DMS79 treated with DMSO at 0.1 percent for 48 hours (cell line): ENCODE results near the gene ARHGEF19.
A peak's percentile ranks its signal among the peaks of the same experiment; 100 is the strongest.
"Not testable (repeated sequence)": the region's sequence is repeated elsewhere in the genome, so short reads cannot be mapped to it uniquely, and the experiment has no call there.

Experiments
- DNase-seq: peaks from one replicate; lab custom pipeline; 2025; lab: John Stamatoyannopoulos, UW

Gene ARHGEF19

DNA sequence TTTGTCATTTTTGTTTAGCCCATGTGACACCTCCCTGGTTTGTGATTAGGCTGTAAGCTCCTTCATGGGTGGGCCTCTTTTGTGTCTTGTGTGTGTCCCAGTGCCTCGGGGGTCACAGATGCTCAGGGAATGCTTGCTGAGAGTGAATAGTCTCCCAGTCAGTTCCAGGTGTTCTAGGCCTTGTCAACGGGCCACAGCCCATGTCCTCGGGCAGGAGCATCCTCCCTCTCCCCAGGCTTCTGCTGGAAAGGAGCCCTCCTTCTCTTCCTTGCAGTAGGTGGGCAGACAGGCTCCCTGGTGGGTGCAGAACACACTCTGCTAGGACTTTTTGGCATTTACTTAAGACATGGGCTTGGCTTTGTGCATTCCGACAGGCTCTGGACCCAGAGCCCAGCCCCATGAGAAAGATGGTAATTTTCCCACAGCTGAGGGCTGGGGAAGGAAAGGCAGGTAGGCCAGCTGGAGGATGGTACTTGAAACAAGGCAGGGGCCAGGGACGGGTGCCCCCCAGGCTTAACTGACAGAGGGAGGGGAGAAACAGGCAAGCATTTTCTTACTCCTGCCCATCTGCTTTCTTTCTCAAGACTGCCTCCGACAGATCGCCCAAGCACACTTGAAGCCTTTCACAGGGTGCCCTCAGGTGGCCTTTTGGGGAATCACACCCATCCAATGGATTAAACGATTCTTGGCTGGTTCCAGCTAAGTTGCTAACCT is 31.6 kb upstream of the ARHGEF19 start:
- DNase-seq = peak; percentile 82

DNA sequence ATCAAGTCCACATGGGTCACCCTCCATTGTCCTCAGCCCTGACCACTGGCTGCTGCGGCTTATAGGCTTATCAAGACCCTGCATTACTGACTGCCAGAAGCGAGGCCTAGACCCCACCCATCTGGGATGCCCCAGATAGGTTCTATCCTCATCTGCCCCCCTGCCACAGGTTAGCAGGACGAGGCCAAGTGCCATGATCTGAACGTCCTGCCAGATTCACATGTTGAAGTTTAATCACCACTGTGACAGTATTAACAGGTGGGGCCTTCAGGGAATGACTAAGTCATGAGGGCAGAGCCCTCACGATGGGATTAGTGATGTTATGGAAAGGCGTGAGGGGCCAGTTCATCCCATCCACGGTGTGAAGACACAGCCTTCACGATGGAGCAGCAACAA is 30.8 kb upstream of the ARHGEF19 start:
- DNase-seq = no peak

DNA sequence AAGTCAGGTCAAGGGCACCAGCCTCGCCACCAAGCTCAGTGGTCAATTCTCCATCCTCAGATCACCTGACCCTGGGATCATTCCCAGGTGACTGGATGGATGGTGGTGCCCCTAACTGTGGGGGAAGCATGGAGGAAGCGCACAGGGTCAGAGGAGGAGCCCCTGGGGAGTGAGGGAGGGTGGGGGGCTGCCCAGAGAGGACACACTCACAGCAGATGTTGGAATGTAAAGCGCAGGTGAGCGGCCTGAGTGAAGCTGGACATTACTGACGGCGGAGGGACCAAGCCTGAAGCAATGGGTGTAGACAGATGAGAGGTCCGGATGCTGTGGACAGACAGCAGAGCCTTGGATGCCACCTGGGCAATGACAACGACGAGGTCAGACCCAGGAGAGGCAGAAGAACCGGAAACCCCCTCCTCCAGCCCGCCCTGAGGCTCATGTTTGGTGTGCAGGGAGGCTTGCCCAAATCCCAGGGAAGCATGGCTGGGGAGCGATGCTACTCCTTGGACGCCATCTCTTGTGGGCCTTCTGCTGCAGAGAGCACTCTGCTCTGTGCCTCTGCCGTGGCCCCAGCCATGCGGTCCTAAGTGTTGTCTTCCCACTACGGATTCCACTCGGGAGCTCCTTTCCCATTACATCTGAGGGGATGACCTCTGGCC is 30.2 kb upstream of the ARHGEF19 start:
- no peak for DNase-seq

DNA sequence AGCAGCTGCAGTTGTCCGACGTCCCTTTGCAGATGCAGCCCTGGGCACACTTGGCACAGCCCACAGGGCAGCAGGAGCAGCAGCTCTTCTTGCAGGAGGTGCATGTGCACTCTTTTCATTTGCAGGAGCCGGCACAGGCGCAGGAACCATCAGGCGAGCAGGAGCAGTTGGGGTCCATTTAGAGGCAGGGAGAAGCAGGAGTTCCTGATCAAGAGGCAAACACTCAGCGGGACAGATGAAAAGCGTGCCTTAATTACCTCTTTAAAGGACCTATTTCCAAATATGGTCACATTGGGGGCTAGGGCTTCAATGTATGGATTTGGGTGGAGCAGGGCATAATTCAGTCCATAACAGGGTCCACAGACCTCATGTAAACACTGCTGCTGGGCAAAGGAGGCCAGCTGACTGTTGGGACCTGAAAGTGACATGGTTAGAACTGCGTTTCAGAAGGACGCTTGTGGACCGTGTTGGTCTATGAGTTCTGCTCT is 28.8 kb upstream of the ARHGEF19 start:
- DNase-seq = peak; percentile 60

DNA sequence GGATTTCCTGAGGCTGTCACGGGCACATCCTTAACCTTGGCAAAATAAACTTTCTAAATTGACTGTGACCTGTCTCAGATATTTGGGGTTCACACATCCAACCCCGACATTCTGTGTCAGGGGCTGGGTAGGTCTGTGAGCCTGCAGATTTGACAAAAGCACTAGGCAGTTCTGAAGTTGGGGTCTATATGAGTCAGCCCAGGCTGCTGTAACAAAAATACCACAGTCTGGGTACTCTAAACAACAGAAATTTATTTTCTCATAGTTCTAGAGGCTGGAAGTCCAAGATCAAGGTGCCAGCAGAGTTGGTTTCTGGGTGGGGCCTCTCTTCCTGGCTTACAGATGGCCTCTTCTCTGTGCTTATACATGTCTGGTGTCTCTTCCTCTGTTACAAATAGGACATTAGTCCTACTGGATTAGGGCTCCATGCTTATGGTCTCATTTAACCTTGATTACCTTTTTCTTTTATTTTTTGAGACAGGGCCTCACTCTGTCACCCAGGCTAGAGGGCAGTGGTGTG is 27.6 kb upstream of the ARHGEF19 start:
- DNase-seq = no peak

DNA sequence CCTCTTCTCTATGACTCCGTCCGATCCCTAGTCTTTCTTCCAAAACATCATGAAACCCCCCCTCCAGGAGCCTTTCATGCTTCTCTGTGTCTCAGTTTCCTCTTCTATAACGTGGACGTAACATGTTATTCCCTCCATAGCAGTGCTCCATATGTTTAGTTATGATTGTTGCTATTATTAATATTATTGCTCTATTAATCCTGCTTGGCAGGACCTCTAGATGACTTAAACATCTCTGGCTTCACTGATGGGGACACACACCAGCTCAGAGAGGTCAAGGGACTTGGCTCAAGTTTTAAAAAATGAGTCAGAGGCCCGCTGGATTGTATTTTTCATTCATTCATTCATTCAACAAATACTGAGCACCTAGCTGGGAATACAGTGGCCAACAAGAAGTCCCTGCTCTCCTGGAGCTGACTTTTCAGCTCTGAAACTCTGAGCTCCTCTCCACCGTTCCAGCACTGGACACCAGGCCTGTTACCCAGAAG is 24.9 kb upstream of the ARHGEF19 start:
- DNase-seq = no peak

DNA sequence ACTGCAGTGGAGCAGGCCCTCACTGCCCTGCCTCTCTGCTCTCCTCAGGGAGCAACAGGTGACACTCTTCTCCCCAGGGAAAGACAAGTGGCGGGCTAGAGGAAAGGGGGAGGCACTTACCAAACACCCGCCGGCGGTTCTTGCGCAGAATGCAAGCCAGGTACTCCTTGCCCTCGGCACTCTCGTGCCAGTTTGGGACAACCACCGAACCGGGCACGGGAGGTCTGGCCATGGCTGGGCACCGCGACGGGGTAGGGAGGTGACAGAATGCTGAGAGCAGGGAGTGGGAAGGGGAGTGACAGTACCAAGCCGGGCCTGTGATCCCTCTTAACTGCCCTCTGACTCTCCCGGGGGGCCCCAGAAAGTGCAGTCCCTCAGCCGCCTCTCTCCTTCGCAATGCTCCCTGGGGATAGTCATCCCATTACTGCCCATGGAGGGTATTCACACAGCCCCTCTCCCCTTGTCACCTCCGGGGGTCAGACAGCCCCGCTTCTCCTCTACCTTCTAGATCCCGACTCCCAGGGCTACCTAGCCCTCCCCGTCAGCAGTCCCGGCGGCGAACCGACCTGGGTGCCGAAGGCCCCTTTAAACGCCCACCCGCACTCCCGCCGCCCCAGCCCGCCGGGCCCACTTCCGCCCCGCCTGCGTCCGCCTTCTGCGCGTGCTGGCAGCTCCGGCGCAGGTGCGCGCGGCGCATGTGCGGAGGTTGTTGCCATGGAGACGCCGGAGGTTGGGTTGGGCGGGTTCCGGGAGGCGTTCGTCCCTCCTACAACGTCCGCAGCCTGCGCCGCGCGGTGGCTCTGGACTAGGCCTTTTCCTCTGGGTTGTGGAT is 24.3 kb upstream of the ARHGEF19 start, which contains the start of gene CPLANE2:
CPLANE2 (minus strand) TSS at position 673 of the 832 bp plus-strand sequence; CDS start at position 232, 441 bp downstream.
- DNase-seq = peak; percentile 95

DNA sequence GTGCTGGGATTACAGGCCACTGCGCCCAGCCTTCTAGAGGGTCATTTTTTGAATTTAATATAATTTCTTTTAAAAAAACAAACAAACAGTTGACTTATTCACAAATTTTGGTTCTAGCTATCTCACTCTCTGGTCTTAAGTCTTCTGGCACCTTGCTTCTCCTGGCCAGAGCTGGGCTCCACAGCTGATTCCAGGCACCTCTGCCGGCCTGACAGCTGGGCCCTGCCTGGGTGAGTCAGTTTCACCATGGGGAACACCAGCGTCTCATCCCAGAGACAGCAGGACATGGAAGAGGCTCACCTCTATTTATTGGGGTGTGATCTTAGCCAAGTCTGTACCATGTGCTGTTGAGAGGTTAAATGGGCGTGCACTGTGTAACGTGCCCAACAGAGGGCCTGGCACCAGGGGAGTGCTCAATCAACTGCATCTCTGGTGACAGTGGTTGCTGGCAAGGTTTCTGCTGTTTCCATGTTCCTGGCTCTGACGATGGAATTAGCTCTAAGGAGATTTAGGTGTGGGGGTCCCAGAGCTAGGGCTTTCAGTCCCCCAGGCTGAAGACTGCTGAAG is 23.6 kb upstream of the ARHGEF19 start:
- DNase-seq = peak; percentile 77

DNA sequence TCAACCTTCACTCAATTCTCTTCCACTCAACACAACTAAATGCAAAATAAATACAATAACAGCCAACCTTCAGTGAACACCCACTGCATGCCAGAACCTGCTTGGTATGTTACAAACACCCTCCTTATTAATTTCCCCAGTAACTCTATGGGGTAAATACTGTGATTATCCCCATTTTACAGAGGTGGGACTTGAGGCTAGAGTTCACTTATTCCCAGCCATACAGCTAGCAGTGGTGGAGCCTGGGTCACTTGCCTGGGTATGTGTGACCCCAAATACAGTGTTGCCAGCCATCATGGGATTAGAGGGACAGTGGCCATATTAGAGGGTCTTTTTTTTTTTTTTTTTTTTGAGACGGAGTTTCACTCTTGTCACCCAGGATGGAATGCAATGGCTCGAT is 22.9 kb upstream of the ARHGEF19 start:
- no peak for DNase-seq

DNA sequence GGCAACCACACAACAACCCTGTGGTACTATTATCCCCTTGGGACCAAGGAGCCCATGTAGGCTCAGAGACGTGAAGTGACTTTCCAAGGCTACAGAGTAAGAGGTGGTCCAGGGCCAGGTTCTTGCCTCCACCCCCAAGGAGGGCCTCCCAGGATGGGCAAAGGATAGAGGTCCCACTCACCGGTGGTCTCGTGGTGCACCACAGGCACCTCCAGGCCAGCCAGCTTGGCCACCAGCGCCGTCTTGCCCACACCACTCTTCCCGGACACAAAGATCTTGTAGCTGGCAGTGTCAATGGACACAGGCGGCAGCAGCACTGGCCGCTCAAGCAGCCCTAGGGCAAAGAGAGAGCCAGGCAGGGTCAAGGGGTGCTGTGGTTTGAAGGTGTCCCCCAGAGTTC is 21.0 kb upstream of the ARHGEF19 start:
- no peak for DNase-seq

DNA sequence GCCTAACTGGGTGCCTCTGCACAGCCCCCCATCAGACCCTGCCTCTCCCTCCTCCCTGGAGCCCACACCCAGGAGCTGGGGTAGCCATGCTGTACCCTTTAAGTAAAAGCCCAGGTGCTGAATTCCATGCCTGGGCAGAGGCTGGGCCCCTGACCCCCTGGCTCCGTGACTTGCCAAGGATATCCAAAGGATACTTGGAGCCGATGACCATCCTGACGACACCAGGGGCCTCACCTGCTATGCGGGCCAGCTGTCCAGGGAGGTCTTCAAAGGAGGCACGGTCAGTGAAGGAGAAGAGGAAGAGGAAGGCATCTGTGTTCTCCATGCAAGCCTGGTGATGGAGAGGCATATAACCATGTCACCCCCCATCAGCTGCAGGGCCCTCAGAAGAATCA is 19.9 kb upstream of the ARHGEF19 start:
- DNase-seq = no peak

DNA sequence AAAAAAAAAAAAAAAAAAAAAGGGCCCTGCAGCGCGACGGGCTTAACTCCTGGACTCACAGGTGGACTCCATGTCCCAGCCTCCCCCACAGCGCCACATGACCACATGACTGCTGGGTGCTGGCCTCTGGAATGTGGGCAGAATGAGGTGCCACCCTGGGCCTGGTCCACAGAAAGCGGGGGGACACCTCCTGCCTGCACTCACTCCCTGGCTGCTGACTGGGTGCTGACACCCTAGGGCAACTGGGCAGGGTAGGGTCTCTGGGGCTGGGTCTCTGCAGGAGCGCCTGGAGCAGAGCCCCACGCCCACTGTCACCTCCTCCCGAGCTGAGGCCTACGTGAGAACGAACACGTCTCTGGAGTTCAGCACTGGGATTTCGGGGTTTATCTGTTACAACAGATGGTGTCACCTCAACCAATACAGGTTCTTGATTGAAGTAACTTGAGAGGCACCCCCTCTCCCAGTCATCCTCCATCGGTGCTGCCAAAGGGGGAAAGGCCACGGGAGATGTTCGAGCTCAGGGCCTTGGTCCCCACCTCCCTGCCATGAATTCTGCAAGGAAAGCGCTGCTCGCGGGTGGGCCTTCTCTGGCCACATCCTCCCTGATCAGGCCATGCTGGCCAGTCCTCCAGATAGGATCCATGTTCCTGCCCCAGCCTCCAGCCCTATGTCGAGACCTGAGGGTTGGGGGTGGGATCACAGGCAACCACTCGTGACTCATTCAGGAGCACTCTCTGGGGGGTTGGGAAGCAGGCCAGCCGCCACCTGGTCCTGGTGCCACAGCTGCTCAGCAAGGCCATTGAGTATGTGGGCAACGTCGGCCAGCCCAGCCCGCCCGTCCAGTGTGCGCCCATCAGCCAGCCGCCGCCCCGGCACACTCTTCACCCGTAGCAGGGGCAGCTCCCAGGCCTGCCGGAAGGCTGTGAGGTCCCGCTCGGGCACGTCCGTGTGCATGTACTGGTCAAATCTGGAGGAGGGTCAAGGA is 19.2 kb upstream of the ARHGEF19 start:
- DNase-seq = no peak

DNA sequence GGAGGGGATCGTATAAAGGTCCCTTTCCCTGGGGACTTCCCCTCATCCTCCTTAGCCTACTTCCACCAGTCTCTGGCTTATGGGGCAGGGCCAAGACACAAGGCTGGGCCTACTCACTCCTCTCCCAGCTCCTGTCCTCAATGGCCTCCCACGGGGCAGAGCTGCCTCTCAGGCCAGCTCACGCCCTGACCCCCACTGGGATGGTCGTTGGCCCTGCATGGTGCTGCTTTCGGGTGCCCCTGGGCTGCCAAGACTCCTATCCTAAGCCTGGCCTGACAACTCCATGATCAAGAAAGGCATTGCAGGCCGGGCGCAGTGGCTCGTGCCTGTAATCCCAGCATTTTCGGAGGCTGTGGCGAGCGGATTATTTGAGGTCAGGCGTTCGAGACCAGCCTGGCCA is 18.3 kb upstream of the ARHGEF19 start:
- no peak for DNase-seq

DNA sequence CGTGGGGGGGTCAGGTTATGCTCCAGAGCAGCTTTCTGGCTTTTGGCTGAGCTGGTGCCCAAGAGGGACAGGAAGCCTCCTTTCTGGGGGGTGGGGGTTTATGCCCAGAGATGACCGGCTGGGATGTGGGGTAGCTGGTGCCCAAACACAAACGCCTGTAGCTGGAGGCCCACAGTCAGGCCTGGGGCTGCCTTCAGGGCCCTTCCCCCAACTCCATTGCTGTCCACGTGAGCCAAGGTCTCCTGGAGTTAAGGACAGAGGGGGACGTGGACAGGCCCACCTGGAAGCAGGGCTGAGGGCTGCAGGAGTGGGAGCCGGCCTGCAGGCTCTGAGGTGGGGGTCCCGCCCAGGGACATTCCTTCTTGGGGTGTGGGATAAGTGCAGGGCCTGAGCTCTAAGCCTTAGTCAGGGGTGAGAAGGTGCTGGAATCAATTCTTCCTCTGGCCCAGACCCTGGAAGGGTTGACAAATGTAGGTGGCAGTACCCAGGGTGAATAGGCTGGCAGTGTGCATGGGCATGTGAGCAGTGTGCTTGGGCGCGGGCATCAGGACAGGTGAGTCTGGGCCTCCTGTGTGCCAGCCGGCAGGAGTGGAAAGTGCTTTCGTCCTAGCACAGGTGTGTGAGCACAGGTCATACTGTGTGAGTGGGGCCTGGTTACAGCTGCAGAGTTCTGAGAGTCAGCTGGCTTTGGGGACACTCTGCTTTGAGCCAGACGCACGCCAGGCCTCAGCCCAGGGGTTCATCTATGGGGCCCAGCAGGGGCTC is 17.7 kb upstream of the ARHGEF19 start:
- DNase-seq = no peak

DNA sequence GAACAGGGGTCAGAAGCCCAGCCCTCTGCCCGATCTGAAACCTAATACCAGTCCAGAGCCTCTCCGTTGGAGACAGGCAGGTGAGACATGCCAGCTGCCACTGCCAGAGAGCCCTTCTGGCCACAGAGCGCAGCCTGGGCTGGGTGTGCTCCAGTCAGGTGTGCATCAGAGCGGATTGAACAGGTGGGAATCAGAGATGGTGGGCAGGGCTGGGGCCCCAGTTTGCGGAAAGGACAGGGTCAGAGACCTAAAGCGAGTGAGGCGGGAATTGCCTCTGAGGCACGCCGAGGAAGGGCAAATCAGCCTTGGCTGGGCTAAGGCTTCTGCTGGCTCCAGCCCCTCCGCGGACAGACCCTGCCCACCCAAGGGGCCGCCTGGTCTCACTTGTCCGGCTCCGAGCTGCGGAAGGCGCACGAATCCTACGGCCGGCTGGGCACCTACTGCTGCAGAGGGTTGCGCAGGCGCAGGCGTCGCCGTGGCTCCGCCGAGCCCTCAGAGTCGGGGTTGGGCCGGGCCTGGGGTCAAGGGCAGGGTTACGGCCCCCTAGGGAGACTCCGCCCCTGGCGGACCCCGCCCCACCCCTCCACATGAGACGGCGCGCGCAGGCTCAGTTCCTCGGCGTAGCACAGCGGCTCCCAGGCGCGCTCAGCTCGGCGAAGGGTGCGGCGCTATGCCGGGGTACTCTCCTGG is 14.2 kb upstream of the ARHGEF19 start:
- peak; percentile 28 for DNase-seq

DNA sequence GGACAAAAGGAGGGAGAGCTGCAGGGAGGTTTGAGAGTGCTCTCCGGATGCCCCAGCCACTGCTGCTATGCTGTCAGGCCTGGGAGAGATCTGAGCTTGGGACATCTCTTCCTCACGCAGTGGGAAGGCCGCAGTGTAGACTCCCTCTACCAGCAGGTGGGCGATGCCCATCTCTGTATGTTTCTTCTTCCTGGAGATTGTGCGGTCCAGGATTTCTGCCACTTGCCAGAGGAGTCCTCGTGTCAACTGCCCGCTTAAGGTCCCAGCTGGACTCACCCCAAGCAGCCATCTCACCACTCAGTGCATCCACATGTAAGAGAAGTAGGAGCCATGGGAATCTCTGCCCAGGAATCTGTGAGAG is 13.7 kb upstream of the ARHGEF19 start:
- DNase-seq = no peak

DNA sequence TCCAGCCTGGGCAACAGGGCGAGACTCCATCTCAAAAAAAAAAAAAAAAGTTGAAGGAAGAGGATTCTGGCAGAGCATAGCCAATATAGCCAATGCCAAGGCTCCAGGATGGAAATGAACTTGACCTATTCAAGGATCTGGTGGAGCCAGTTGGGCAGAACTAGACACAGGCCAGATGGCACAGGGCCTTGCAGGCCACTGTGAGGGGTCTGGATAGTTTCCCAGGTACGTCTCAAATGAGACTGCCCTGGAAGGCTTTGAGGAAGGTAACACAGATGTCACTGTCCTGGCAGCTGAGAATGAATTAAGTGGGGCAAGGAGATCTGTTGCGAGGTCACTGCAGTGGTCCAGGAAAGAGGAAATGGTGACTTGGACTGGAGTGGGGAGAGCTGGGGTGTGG is 12.0 kb upstream of the ARHGEF19 start:
- no peak for DNase-seq

DNA sequence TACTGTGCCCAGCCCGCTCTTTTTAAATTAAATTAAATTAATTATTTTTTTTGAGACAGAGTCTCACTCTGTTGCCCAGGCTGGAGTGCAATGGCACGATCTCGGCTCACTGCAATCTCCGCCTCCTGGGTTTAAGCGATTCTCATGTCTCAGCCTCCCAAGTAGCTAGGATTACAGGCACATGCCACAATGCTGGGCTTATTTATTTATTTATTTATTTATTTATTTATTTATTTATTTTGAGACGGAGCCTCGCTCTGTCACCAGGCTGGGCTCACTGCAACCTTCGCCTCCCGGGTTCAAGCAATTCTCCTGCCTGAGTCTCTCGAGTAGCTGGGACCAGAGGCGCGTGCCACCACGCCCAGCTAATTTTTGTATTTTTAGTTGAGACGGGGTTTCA is 10.3 kb upstream of the ARHGEF19 start:
- DNase-seq = not testable (repeated sequence)

DNA sequence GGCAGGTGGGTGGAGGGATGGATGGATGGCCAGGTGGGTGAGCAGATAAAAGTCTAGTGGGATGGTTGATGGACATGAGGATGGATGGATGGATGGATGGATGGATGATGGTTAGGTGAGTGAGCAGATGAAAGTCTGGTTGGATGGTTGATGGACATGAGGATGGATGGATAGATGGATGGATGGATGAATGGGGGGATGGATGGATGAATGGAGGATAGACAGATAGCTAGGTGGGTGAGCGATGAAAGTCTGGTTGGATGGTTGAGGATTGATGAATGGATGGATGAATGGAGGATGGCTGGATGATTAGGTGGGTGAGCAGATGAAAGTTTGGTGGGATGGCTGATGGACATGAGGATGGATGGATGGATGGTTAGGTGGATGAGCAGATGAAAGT is 9.0 kb upstream of the ARHGEF19 start:
- DNase-seq = no peak
